Adrenal gland (tissue), 5 donors: ENCODE results near the gene ACSS2.

Experiments used
- CTCF ChIP-seq, 6 experiments: fragments of 450-650 bp in 4 of 6; fragments of 200-600 bp in 2 of 6; sonication (generic) in 1 of 6; IDR thresholded peaks; 1 replicate in 5 of 6; 2 replicates in 1 of 6; pipeline versions ENCODE4 v1.5.1 to v1.8.0; 2016 to 2021; ENCODE audit warnings: antibody characterized with exemption in 6 of 6, mild to moderate bottlenecking in 2 of 6, moderate library complexity in 1 of 6
- POLR2A ChIP-seq, 2 donors: fragments of 450-650 bp; IDR thresholded peaks; one replicate each; pipeline ENCODE4 v1.6.1; 2017; ENCODE audit warnings: antibody characterized with exemption in 2 of 2, mild to moderate bottlenecking in 2 of 2, moderate library complexity in 1 of 2
- donor health status: DM: no; HTN: no; CAD: no.

DNA sequence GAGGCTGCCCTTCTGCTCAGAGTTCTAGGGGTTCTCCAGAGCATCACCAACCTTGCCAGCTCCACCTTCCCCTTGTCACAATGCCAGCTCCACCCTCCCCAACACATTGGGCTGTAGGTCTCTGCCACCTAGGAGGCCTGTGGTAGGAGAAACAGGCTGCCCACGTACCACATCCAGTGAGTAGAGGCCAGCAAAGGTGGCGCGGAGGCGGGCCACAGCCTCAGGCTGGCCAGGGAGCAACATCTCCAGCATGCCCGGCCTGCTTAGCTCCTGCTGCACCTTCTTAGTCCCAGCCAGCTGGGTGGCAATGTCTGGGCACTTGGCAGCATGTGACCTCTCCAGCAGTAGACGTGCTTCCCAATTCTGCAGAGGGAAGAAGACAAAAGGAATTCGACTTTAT, 55.4 kb downstream of the ACSS2 start:
- no peak for TF ChIP-seq POLR2A (IDR thresholded peaks at IDR 0.05)
- TF ChIP-seq CTCF (IDR thresholded peaks at IDR 0.05): no peak
